Fibroblast of villous mesenchyme (primary cell): Measurements from ENCODE around the gene NLRP3. TPM values are rescaled to one million over a fixed set of nuclear protein-coding genes. Genes with fewer than 3 reads are reported as not detected.
"Not testable (repeated sequence)": the region's sequence is repeated elsewhere in the genome, so short reads cannot be mapped to it uniquely, and the experiment has no call there.

Experiments
- DNase-seq: peaks from one replicate; pipeline ENCODE4 v3.0.0-alpha.2; 2010; ENCODE audit warnings: low read depth
- H3K4me3 ChIP-seq: 2 replicates; pipeline ENCODE4 v1.5.1; 2011; ENCODE audit warnings: low read depth, mild to moderate bottlenecking, low read length
- total RNA-seq: library from RNA; depleted of rRNA; stranded (reverse); fragments of >200 nt; gene quantifications from 2 replicates; pipeline ENCODE4 v1.2.3, GENCODE V29; 2012
- TF ChIP-seq, protein P1 (sequence below): IDR thresholded peaks from 2 replicates; pipeline ENCODE4 v1.5.1; 2012; ENCODE audit warnings: low read depth, mild to moderate bottlenecking, low read length; ENCODE audit not compliant: insufficient read depth

The NLRP3 gene
- 0.43 and 0.97 TPM in 2 replicates for total RNA-seq

DNA sequence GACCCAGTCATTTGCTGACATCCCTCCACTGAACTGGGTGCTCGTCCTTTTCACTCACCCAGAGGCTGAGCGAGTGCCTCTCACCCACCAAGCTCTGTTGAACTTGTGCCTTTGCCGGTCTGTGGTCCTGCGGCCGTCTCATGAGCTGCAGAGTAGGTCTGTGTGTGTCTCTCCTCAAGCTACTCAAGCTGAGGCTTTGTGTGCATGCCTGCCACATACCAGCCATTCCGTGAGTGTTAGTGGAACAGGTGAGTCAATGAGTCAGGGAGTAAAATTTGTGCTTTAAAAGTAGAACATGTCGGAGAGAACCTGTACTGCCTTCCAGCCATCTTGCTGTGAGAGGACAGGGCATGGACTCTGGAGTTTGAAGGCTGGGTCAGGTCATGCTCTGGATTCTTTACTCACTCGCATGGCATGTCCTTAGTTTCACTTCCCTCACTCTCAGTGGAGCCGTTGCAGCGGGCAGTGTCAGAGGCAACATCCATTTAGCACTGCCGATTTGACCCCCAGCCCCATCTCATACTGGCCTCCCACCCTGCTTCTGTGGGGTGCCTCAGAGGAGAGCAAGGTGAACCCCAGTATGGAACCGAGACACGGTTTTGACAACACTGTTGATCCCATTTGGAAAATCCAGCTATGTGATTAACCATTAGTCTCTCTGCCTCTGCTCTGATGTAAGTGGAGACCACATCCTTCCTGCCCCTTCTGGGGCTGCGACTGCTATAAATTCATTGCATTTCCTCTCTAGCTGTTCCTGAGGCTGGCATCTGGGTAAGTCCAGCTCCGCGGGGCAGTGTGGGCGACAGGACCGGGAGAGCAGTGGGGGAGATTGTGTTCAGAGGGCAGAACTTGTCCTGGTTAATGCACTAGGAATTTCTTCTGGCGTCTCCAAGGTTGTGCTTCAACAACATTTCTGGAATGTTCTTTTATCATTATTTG, at the start of gene NLRP3:
TSS of gene NLRP3 (plus strand) at position 751 of the 939 bp plus-strand sequence. CDS start 2,628 bp downstream, outside the sequence.
- peak; percentile 42 for DNase-seq
- TF ChIP-seq, protein P1, sequence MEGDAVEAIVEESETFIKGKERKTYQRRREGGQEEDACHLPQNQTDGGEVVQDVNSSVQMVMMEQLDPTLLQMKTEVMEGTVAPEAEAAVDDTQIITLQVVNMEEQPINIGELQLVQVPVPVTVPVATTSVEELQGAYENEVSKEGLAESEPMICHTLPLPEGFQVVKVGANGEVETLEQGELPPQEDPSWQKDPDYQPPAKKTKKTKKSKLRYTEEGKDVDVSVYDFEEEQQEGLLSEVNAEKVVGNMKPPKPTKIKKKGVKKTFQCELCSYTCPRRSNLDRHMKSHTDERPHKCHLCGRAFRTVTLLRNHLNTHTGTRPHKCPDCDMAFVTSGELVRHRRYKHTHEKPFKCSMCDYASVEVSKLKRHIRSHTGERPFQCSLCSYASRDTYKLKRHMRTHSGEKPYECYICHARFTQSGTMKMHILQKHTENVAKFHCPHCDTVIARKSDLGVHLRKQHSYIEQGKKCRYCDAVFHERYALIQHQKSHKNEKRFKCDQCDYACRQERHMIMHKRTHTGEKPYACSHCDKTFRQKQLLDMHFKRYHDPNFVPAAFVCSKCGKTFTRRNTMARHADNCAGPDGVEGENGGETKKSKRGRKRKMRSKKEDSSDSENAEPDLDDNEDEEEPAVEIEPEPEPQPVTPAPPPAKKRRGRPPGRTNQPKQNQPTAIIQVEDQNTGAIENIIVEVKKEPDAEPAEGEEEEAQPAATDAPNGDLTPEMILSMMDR: no peak
- peak within 1 kb of the TSS; percentile 52 for H3K4me3 ChIP-seq

DNA sequence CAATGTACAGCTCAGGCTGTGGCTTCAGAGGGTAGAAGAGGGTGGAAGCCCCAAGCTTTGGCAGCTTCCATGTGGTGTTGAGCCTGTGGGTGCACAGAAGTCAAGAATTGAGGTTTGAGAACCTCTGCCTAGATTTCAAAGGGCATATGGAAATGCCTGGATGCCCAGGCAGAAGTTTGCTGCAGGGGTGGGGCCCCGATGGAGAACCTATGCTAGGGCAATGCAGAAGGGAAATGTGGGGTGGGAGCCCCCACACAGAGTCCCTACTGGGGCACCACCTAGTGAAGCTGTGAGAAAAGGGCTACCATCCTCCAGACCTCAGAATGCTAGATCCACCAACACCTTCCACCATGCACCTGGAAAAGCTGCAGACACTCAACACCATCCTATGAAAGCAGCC, 49.6 kb upstream of the NLRP3 start:
- not testable (repeated sequence) for DNase-seq

DNA sequence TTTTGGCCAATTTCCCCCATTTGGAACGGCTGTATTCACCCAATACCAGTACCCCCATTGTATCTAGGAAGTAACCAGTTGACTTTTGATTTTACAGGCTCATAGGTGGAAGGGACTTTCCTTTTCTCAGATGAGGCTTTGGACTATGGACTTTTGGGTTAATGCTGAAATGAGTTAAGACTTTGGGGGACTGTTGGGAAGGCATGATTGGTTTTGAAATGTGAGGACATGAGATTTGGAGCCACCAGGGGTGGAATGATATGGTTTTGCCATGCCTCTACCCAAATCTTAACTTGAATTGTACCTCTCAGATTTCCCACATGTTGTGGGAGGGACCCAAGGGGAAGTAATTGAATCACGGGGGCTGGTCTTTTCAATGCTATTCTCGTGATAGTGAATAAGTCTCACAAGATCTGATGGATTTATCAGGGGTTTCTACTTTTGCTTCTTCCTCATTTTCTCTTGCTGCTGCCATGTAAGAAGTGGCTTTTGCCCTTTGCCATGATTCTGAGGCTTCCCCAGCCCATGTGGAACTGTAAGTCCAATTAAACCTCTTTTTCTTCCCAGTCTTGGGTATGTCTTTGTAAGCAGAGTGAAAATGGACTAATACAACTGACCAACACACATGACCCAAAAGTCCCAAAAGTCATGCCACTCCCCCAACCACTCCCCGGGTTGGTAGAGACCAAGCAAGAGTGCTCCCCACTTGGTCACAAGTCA, 48.9 kb upstream of the NLRP3 start:
- H3K4me3 ChIP-seq: no peak overlapping the region
- TF ChIP-seq, protein P1: no peak
- no peak for DNase-seq

More for the DNA sequence above, 49.6 kb upstream of the NLRP3 start:
- not testable (repeated sequence) for H3K4me3 ChIP-seq

DNA sequence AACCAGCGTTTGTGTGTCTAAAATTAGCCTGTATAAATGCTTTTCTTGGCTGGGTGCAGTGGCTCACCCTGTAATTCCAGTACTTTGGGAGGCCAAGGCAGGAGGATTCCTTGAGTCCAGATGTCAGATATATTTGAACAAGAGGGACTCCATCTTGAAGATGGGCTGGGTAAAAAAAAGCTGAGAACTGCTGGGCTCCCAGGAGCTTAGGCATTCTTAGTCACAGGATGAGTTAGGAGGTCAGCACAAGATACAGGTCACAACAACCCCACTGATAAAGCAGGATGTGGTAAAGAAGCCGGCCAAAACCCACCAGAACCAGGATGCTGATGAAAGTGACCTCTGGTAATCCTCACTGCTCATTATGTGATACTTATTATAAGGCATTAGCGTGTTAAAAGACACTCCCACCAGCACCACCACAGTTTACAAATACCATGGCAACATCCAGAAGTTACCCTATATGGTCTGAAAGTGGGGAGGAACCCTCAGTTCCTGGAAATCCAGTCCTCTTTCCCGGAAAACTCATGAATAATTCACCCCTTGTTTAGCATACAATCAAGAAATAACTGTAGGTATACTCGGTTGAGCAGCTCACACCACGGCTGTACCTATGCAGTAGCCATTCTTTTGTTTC, 48.1 kb upstream of the NLRP3 start:
- peak; percentile 94 for DNase-seq
- no peak overlapping the region for H3K4me3 ChIP-seq
- TF ChIP-seq, protein P1: no peak

DNA sequence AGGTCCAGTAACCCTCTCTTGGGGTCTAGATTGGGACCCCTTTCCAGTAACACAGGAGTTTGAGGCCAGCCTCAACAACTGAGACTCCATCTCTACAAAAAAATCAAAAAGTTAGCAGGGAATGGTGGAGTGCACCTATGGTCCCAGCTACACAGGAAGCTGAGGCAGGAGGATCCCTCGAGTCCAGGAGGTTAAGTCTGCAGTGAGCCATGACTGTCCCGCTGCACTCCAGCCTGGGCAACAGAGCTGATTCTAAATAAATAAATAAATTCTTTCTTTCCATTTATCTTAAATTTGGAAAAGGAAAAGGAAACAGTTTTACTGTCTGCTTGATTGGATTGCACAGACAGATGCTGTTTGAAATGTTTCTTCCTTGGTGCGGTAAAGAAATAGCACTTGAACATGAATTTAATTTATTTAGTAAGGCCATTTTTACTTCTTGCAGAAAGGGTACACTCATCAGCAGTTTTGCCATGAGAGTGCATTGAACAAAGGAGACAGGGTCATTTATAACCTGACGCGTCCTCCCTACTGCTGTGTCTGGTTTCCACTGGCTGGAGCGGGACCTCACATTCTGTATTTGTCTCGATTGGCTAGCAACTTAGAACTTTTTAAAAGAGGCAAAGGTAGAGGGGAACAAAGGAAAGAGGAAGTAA, 47.4 kb upstream of the NLRP3 start:
- DNase-seq: no peak
- H3K4me3 ChIP-seq: no peak overlapping the region
- TF ChIP-seq, protein P1: no peak

DNA sequence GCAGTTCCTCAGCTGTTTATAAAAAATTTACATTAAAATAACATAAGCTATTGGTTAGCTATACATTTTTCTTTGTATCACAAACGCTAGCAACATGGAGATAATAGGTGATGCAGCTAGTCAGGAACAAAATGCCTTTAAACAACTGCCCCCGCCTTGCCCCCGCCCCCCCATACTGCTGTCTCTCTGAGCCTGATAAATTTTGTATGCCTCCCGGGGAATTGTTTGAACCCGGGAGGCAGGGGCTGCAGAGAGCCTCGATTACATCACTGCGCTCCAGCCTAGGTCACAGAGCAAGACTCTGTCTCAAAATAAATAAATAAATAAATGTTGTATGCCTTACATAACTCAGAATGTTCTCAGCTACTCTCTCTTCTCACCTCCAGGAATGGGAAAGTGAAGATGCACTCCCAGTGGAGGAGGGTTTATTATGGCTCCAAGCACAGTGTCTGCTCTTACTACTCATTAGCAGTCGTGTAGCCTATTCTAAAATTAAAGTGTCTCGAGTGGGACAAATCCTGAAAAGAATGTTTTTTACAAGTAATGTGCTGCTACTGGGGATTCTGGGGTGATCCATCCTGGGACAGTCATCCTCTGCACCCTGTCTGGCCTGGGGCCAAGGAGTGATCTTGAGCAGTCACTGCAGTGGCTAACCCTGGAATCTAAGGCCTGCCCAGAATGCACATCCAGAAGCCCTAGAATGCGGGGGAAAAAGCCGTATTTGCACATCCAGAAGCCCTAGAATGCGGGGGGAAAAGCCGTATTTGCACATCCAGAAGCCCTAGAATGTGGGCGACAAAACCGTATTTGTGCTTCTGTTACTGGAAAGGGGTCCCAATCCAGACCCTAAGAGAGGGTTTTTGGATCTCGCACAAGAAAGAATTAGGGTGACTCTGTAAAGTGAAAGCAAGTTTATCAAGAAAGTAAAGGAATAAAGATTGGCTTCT, 44.9 kb upstream of the NLRP3 start:
- DNase-seq: peak; percentile 94
- TF ChIP-seq, protein P1: no peak

More for the DNA sequence above, 44.9 kb upstream of the NLRP3 start:
- no peak overlapping the region for H3K4me3 ChIP-seq
